Hepatocyte (in vitro differentiated cells): Measurements from ENCODE around the gene TH. TPM values are rescaled to one million over a fixed set of nuclear protein-coding genes. Genes with fewer than 3 reads are reported as not detected.

Source experiments
- DNase-seq: peaks from one replicate; pipeline ENCODE4 v3.0.0-alpha.2; 2016; ENCODE audit warnings: low spot score
- H2AFZ ChIP-seq: fragments of 200-600 bp; sonication (generic); 2 replicates; pipeline ENCODE4 v1.6.0; 2016; ENCODE audit warnings: antibody characterized with exemption, mild to moderate bottlenecking
- H3K27ac ChIP-seq: fragments of 200-600 bp; sonication (generic); 2 replicates; pipeline ENCODE4 v1.5.1; 2016; ENCODE audit warnings: mild to moderate bottlenecking
- H3K27me3 ChIP-seq: fragments of 200-600 bp; sonication (generic); 2 replicates; pipeline ENCODE4 v1.6.1; 2016
- H3K36me3 ChIP-seq: fragments of 200-600 bp; sonication (generic); replicated peaks from 2 replicates; pipeline ENCODE4 v1.5.1; 2016; ENCODE audit warnings: low read depth; ENCODE audit not compliant: insufficient read depth
- H3K4me1 ChIP-seq: fragments of 200-600 bp; sonication (generic); 2 replicates; pipeline ENCODE4 v1.5.1; 2016; ENCODE audit warnings: mild to moderate bottlenecking, moderate library complexity; ENCODE audit not compliant: insufficient read depth
- H3K4me2 ChIP-seq: fragments of 200-600 bp; sonication (generic); 2 replicates; pipeline ENCODE4 v1.6.0; 2016
- H3K4me3 ChIP-seq: fragments of 200-600 bp; sonication (generic); 2 replicates; pipeline ENCODE4 v1.5.1; 2016; ENCODE audit warnings: mild to moderate bottlenecking
- H3K79me2 ChIP-seq: fragments of 200-600 bp; sonication (generic); 2 replicates; pipeline ENCODE4 v1.6.0; 2017; ENCODE audit warnings: mild to moderate bottlenecking
- H3K9me2 ChIP-seq: fragments of 200-600 bp; sonication (generic); replicated peaks from 2 replicates; pipeline ENCODE4 v1.6.0; 2017; ENCODE audit warnings: mild to moderate bottlenecking; ENCODE audit not compliant: insufficient read depth
- H3K9me3 ChIP-seq: fragments of 200-600 bp; sonication (generic); 2 replicates; pipeline ENCODE4 v1.5.1; 2016; ENCODE audit warnings: low read depth, mild to moderate bottlenecking
- H4K20me1 ChIP-seq: fragments of 200-600 bp; sonication (generic); 2 replicates; pipeline ENCODE4 v1.6.0; 2016; ENCODE audit warnings: mild to moderate bottlenecking; ENCODE audit not compliant: insufficient read depth, poor library complexity, severe bottlenecking
- EZH2 ChIP-seq: fragments of 200-600 bp; sonication (generic); IDR thresholded peaks from 2 replicates; pipeline ENCODE4 v1.6.1; 2016; ENCODE audit warnings: antibody characterized with exemption, mild to moderate bottlenecking, borderline replicate concordance
- EZH2phosphoT487 ChIP-seq: fragments of 200-600 bp; sonication (generic); IDR thresholded peaks from one replicate; pipeline ENCODE4 v1.6.1; 2018; ENCODE audit warnings: antibody characterized with exemption, mild to moderate bottlenecking, low read depth, moderate library complexity; ENCODE audit not compliant: unreplicated experiment, severe bottlenecking
- WGBS: methylation state at CpG from one replicate; pipeline ENCODE4 v1.1.6; 2016; ENCODE audit warnings: low lambda C conversion rate; ENCODE audit errors: missing lambda C conversion rate; 5-methylcytosine and 5-hydroxymethylcytosine counted together
- polyA plus RNA-seq: library from polyadenylated mRNA; unstranded; fragments of >200 nt; fragmentation: Nextera tagmentation; extraction: Ambion mirVana; gene quantifications from 2 replicates; pipeline ENCODE4 v1.2.1, GENCODE V29; 2016
- total RNA-seq: library from RNA; depleted of rRNA; stranded (reverse); fragments of >200 nt; gene quantifications from 2 replicates; pipeline ENCODE4 v1.2.3, GENCODE V29; 2014
- TF ChIP-seq, protein P1 (sequence below): fragments of 200-600 bp; sonication (generic); IDR thresholded peaks from 2 replicates; pipeline ENCODE4 v1.5.1; 2016; ENCODE audit warnings: antibody characterized with exemption, mild to moderate bottlenecking; ENCODE audit not compliant: poor library complexity

The TH gene
- total and polyA plus RNA-seq, 2 experiments from 2014 or later: 2.6 to 15.3 TPM

DNA sequence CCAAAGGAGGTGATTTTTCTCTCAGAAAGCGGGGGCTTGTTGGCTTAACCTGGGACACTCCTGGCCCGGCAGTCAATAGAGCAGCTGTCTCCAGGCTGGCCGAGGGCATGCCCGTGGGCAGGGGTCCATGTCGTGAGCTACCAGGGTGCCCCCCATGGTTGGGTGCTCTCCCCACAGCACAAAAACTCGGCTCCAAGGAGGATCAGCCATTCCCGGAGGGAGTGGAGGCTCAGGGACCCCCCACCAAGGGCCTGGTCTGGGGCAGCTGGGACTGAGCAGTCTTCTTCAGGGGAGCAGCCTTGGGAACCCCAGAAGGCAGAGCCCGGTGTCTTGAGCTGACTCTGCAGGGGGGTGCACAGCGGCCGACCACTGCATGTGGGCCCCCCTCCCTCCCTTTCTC, 20.8 kb upstream of the TH start:
- 94% methylated on average over 9 of the region's 10 CpGs for WGBS
- TF ChIP-seq, protein P1, sequence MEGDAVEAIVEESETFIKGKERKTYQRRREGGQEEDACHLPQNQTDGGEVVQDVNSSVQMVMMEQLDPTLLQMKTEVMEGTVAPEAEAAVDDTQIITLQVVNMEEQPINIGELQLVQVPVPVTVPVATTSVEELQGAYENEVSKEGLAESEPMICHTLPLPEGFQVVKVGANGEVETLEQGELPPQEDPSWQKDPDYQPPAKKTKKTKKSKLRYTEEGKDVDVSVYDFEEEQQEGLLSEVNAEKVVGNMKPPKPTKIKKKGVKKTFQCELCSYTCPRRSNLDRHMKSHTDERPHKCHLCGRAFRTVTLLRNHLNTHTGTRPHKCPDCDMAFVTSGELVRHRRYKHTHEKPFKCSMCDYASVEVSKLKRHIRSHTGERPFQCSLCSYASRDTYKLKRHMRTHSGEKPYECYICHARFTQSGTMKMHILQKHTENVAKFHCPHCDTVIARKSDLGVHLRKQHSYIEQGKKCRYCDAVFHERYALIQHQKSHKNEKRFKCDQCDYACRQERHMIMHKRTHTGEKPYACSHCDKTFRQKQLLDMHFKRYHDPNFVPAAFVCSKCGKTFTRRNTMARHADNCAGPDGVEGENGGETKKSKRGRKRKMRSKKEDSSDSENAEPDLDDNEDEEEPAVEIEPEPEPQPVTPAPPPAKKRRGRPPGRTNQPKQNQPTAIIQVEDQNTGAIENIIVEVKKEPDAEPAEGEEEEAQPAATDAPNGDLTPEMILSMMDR: no peak
- TF ChIP-seq EZH2 (no peak), EZH2phosphoT487 (no peak)
- H3K27me3 ChIP-seq: no peaks in the 10 kb centered on the region
- H3K79me2 ChIP-seq: no peaks in the 10 kb centered on the region
- H3K27ac ChIP-seq: no peak overlapping the region
- H3K36me3 ChIP-seq: no peaks in the 10 kb centered on the region
- H3K4me3 ChIP-seq: no peak overlapping the region
- peaks cover 8% of the 10 kb centered on the region for H3K4me1 ChIP-seq
- H4K20me1 ChIP-seq: no peaks in the 10 kb centered on the region
- H3K9me3 ChIP-seq: no peaks in the 10 kb centered on the region
- H2AFZ ChIP-seq: no peak overlapping the region
- no peaks in the 10 kb centered on the region for H3K9me2 ChIP-seq
- DNase-seq: no peak
- no peak overlapping the region for H3K4me2 ChIP-seq

DNA sequence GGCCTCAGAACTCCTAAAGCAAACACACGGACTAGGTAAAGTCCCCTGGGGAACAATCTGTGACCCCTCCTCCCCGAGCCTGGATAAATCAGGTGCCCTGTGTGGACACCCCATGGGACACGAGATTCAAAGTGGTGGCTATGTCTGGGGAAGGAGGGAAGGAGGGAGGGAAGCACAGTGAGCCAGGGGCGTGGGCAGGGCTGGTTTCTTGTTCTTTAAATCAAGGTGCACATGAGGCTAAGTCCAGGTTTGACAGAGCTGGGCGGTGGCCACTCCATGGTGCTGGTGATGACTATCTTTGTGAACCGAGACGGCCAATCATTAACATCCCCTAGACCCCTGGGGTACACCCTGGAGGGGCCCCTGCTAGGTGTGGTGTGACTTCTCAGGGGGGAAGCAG, 20.3 kb upstream of the TH start:
- no peak overlapping the region for H3K4me2 ChIP-seq
- no peaks in the 10 kb centered on the region for H4K20me1 ChIP-seq
- H3K9me2 ChIP-seq: no peaks in the 10 kb centered on the region
- H2AFZ ChIP-seq: no peak overlapping the region
- no peak overlapping the region for H3K27ac ChIP-seq
- TF ChIP-seq, protein P1: no peak
- TF ChIP-seq EZH2phosphoT487 (no peak), EZH2 (no peak)
- H3K27me3 ChIP-seq: no peaks in the 10 kb centered on the region
- H3K4me1 ChIP-seq: peaks cover 8% of the 10 kb centered on the region
- H3K9me3 ChIP-seq: no peaks in the 10 kb centered on the region
- 86% methylated on average over 7 of the region's 7 CpGs for WGBS
- H3K4me3 ChIP-seq: no peak overlapping the region
- DNase-seq: no peak
- H3K36me3 ChIP-seq: no peaks in the 10 kb centered on the region
- H3K79me2 ChIP-seq: no peaks in the 10 kb centered on the region

DNA sequence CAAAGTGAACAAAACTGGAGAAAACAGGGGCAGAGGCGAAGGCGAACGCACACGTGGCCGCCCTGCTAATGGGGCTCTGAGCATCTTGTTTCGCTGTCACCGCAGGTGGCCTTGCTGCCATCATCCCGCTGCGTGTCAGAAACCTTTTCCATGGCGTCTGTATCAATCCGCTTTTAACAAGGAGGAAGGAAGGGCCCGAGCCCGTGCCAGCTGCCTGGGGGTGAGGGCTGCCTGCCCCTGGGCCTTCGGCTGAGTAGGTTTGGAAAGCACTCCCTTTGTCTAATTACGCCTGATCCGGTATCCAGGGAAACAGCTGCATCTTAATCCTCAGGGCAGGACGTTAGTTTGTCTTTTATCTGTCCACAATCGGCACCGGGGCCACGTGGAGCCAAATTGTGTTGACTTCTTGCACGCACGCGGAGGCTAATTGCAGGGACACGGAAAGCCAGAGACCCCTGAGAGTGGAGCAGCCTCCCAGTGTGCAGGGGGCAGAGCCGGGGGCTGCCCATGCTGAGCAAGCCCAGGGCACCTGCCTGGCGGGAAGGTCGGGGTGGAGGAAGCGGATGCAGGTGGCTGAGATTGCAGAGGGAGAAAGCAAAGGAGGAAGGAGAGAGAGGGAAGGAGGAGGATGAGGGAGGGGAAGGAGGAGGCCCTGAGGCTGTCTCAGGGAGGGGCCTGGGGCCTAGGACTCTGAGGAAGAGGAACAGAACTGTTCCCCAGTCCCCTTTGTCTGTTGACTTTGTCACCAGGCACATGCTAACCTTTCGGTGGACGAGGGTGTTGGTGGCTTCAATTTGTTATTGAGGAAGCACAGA, 19.2 kb upstream of the TH start:
- no peak overlapping the region for H2AFZ ChIP-seq
- no peaks in the 10 kb centered on the region for H3K79me2 ChIP-seq
- H3K27me3 ChIP-seq: no peaks in the 10 kb centered on the region
- no peak overlapping the region for H3K4me3 ChIP-seq
- no peaks in the 10 kb centered on the region for H3K36me3 ChIP-seq
- peaks cover 8% of the 10 kb centered on the region for H3K4me1 ChIP-seq
- no peaks in the 10 kb centered on the region for H3K9me2 ChIP-seq
- H3K27ac ChIP-seq: no peak overlapping the region
- TF ChIP-seq, protein P1: no peak
- TF ChIP-seq EZH2phosphoT487: no peak
- no peak for TF ChIP-seq EZH2
- 55% methylated on average over 30 of the region's 30 CpGs for WGBS
- no peaks in the 10 kb centered on the region for H3K9me3 ChIP-seq
- no peak for DNase-seq
- H3K4me2 ChIP-seq: no peak overlapping the region
- no peaks in the 10 kb centered on the region for H4K20me1 ChIP-seq
